ENCODE results near the gene PTPRC.

GRCh38 chr1:198711837-198712236 lies 73.0 kb downstream of the PTPRC start:
- no peak for TF ChIP-seq CTCF (IDR thresholded peaks at IDR 0.05)
- TF ChIP-seq POLR2A (IDR thresholded peaks at IDR 0.05): no peak
